Keratinocyte (primary cell): ENCODE data around the gene GFOD1. TPM values are rescaled to one million over a fixed set of nuclear protein-coding genes. Genes with fewer than 3 reads are reported as not detected.

ENCODE experiments used
- DNase-seq: peaks from one replicate; pipeline ENCODE4 v3.0.0-alpha.2; 2011; ENCODE audit warnings: low read depth, missing footprints, low spot score
- FAIRE-seq: peaks from 2 replicates; lab custom pipeline; 2011; peaks lifted over from hg19 to GRCh38; lab: Jason Lieb, UNC
- H2AFZ ChIP-seq: 2 replicates; pipeline ENCODE4 v1.6.0; 2012; ENCODE audit warnings: low read length, control low read depth, inconsistent platforms; ENCODE audit not compliant: control insufficient read depth
- H3K27ac ChIP-seq: 2 replicates; pipeline ENCODE4 v1.5.1; 2011; ENCODE audit warnings: low read length; ENCODE audit not compliant: control insufficient read depth, insufficient read depth
- H3K27me3 ChIP-seq: 3 replicates; pipeline ENCODE4 v1.6.0; 2011; ENCODE audit warnings: low read length; ENCODE audit not compliant: control insufficient read depth, insufficient read depth; ENCODE audit errors: extremely low read depth
- H3K36me3 ChIP-seq, 2 experiments: 2 replicates in 1 of 2; 3 replicates in 1 of 2; pipeline ENCODE4 v1.5.1; 2011; ENCODE audit warnings: low read length in 2 of 2, mild to moderate bottlenecking in 1 of 2; ENCODE audit not compliant: control insufficient read depth in 2 of 2, insufficient read depth in 2 of 2; ENCODE audit errors: extremely low read depth in 1 of 2
- H3K4me1 ChIP-seq: 3 replicates; pipeline ENCODE4 v1.5.1; 2011; ENCODE audit warnings: low read length; ENCODE audit not compliant: control insufficient read depth, insufficient read depth; ENCODE audit errors: extremely low read depth
- H3K4me2 ChIP-seq: 3 replicates; pipeline ENCODE4 v1.6.0; 2011; ENCODE audit warnings: low read depth, low read length; ENCODE audit not compliant: control insufficient read depth, insufficient read depth; ENCODE audit errors: extremely low read depth
- H3K4me3 ChIP-seq, 3 experiments: fragments of 200-600 bp in 1 of 3; sonication (generic) in 1 of 3; 2 replicates in 2 of 3; 3 replicates in 1 of 3; pipeline ENCODE4 v1.5.1; 2011 to 2016; ENCODE audit warnings: low read length in 3 of 3, mild to moderate bottlenecking in 3 of 3, control low read depth in 2 of 3, inconsistent platforms in 1 of 3, low read depth in 1 of 3, mixed read lengths in 1 of 3, mixed run types in 1 of 3, moderate library complexity in 1 of 3; ENCODE audit not compliant: control insufficient read depth in 2 of 3, insufficient read depth in 2 of 3; ENCODE audit errors: extremely low read depth in 1 of 3
- H3K79me2 ChIP-seq: 2 replicates; pipeline ENCODE4 v1.6.0; 2012; ENCODE audit warnings: low read length; ENCODE audit not compliant: control insufficient read depth, insufficient read depth
- H3K9ac ChIP-seq: 3 replicates; pipeline ENCODE4 v1.6.0; 2011; ENCODE audit warnings: low read length; ENCODE audit not compliant: control insufficient read depth, insufficient read depth; ENCODE audit errors: extremely low read depth
- H3K9me1 ChIP-seq: 3 replicates; pipeline ENCODE4 v1.6.0; 2011; ENCODE audit warnings: low read length; ENCODE audit not compliant: control insufficient read depth, insufficient read depth; ENCODE audit errors: extremely low read depth
- H3K9me3 ChIP-seq: 2 replicates; pipeline ENCODE4 v1.5.1; 2012; ENCODE audit warnings: low read depth, low read length; ENCODE audit not compliant: control insufficient read depth
- H4K20me1 ChIP-seq: 3 replicates; pipeline ENCODE4 v1.6.0; 2011; ENCODE audit warnings: low read length; ENCODE audit not compliant: control insufficient read depth, insufficient read depth; ENCODE audit errors: extremely low read depth
- CTCF ChIP-seq, 3 experiments: IDR thresholded peaks in 1 of 3; conservative IDR thresholded peaks in 1 of 3; optimal IDR thresholded peaks in 1 of 3; 2 replicates in 2 of 3; 3 replicates in 1 of 3; pipeline versions ENCODE3 to v1.5.1; 2011; ENCODE audit warnings: low read length in 3 of 3, mild to moderate bottlenecking in 3 of 3, moderate library complexity in 2 of 3, control low read depth in 1 of 3, inconsistent platforms in 1 of 3; ENCODE audit not compliant: insufficient read depth in 2 of 3; ENCODE audit errors: extremely low read depth in 1 of 3
- EZH2 ChIP-seq: IDR thresholded peaks from one replicate; pipeline ENCODE4 v1.6.1; 2012; ENCODE audit warnings: inconsistent platforms, mild to moderate bottlenecking, low read length, moderate library complexity
- dilution Hi-C: fragments of 300-500 bp; cut with MboI; formaldehyde crosslinking; loops from one replicate; pipeline ENCODE4 v1.7.0; 2020; ENCODE audit warnings: low sequenced_read_pairs; ENCODE audit not compliant: extremely low pct_ligation_motif_present
- polyA plus RNA-seq, 5 experiments: library from polyadenylated mRNA; depleted of rRNA in 3 of 5; stranded (reverse) in 3 of 5; stranded (forward) in 1 of 5; unstranded in 1 of 5; fragments of >200 nt; gene quantifications; 1 replicate in 1 of 5; 2 replicates in 3 of 5; 3 replicates in 1 of 5; pipeline versions ENCODE4 v1.2.1 to v1.2.3, GENCODE V29; 2011 to 2012; ENCODE audit warnings: missing spikeins in 2 of 5, low read depth in 1 of 5, low replicate concordance in 1 of 5

The GFOD1 gene
- polyA plus RNA-seq, 1 donor (not counting 4 experiments of a cell fraction or from before 2014, with no cell fraction given), result 7.2 TPM

GRCh38 chr6:13491538-13491937, 4.1 kb upstream of the GFOD1 start:
- no peak for DNase-seq
- peaks cover 2% of the 10 kb centered on the region for H3K79me2 ChIP-seq
- dilution Hi-C loops, result no loop called here
- H3K27ac ChIP-seq, result no peak overlapping the region
- H3K27me3 ChIP-seq, result no peaks in the 10 kb centered on the region
- H3K9me1 ChIP-seq, result no peaks in the 10 kb centered on the region
- H4K20me1 ChIP-seq, result no peaks in the 10 kb centered on the region
- TF ChIP-seq CTCF (optimal IDR thresholded peaks at IDR 0.05 in 1 of 3, IDR thresholded peaks at IDR 0.05 in 1 of 3, conservative IDR thresholded peaks at IDR 0.05 in 1 of 3; ENCODE audit: extremely low read depth in 1 of 3, insufficient read depth in 2 of 3, low read length in 3 of 3), result no peak
- TF ChIP-seq EZH2, result no peak
- no peak overlapping the region for H3K4me2 ChIP-seq
- no peak overlapping the region for H2AFZ ChIP-seq
- no peaks in the 10 kb centered on the region for H3K36me3 ChIP-seq
- H3K9me3 ChIP-seq, result no peaks in the 10 kb centered on the region
- FAIRE-seq, result no peak
- no peak overlapping the region for H3K9ac ChIP-seq
- no peak overlapping the region for H3K4me3 ChIP-seq
- H3K4me1 ChIP-seq, result peaks cover 5% of the 10 kb centered on the region

- TF ChIP-seq EZH2 (no peak), CTCF (optimal IDR thresholded peaks at IDR 0.05 in 1 of 3, IDR thresholded peaks at IDR 0.05 in 1 of 3, conservative IDR thresholded peaks at IDR 0.05 in 1 of 3; ENCODE audit: extremely low read depth in 1 of 3, insufficient read depth in 2 of 3, low read length in 3 of 3) (no peak)
- dilution Hi-C loops, result no loop called here
Measured at GRCh38 chr6:13490402-13490801, 3.0 kb upstream of the GFOD1 start.

More at GRCh38 chr6:13490402-13490801, 3.0 kb upstream of the GFOD1 start:
- H3K9me3 ChIP-seq, result no peaks in the 10 kb centered on the region
- H3K4me2 ChIP-seq, result no peak overlapping the region
- H3K4me3 ChIP-seq, result no peak overlapping the region
- peaks cover 12% of the 10 kb centered on the region for H3K79me2 ChIP-seq
- H2AFZ ChIP-seq, result no peak overlapping the region
- H3K4me1 ChIP-seq, result peaks cover 3% of the 10 kb centered on the region
- no peaks in the 10 kb centered on the region for H4K20me1 ChIP-seq
- no peak overlapping the region for H3K9ac ChIP-seq
- no peak overlapping the region for H3K27ac ChIP-seq
- DNase-seq (no peak), FAIRE-seq (no peak)
- H3K9me1 ChIP-seq, result no peaks in the 10 kb centered on the region
- no peaks in the 10 kb centered on the region for H3K27me3 ChIP-seq
- no peaks in the 10 kb centered on the region for H3K36me3 ChIP-seq
